ENCODE results near the gene WWOX. TPM values are rescaled to one million over a fixed set of nuclear protein-coding genes. Genes with fewer than 3 reads are reported as not detected.

Gene WWOX
- total RNA-seq, 5 donors from 2014 or later (not counting 1 experiment from before 2014, with no cell fraction given), result 21.2 to 26.0 (median 22.6) TPM

DNA sequence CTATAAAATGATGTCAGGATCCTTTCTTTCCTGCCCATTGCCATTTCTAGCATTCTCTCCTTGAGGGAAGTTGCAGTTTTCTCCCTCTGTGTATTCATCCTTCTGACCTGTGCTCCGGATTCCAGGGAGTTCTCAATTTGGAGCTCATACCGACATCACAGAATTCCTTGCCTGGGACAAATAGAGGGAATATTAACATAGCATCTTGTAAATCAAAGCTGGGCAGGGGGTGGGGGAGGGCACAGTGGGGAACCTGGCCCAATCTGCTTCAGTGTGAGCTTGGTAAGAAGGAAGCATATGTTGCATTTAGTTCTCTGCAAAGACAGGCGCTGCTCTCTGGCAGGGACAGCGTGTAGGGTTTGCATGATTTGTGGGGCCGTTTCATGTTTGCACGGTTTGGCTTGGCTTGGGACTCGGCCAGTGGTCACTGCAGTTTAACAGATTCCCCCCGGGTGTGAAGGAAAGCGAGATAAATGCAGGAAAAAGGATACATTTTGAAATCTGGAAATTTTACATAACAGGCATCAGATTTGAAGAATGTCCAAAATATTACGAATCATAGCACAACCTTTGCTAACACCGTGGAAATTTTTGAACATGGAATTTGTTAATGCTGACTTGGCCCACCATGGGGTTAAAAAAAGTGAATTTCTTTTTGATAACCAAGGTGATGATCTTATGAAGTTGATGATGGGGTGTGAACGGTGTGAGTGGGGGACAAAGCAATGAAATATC lies 178.0 kb downstream of the WWOX start:
- Histone ChIP-seq H3K27me3 (replicated peaks in 1 of 2; ENCODE audit: control insufficient read depth in 2 of 2, extremely low read depth in 1 of 2, insufficient read depth in 2 of 2, low read length in 1 of 2) (no peaks in the 10 kb centered on the region), H3K9me3 (no peaks in the 10 kb centered on the region), H3K36me3 (ENCODE audit: control insufficient read depth in 2 of 2, extremely low read depth in 1 of 2, insufficient read depth in 1 of 2, low read length in 1 of 2) (no peaks in the 10 kb centered on the region), H3K4me1 (ENCODE audit: control insufficient read depth in 1 of 2, extremely low read depth in 1 of 2, insufficient read depth in 2 of 2, low read length in 2 of 2) (no peaks in the 10 kb centered on the region), H3K27ac (ENCODE audit: low read length) (no peak overlapping the region), H3K4me3 (ENCODE audit: control insufficient read depth in 1 of 2, extremely low read depth in 1 of 2, low read length in 1 of 2) (no peak overlapping the region)
- Mint-ChIP-seq H3K27ac (no peak overlapping the region), H3K36me3 (peaks cover 12% of the 10 kb centered on the region), H3K9me3 (no peaks in the 10 kb centered on the region), H3K4me3 (no peak overlapping the region), H3K4me1 (no peaks in the 10 kb centered on the region), H3K27me3 (no peaks in the 10 kb centered on the region)
- CTCF ChIA-PET, result no interaction called here
- POLR2A ChIA-PET, result no interaction called here
- no peak for ATAC-seq (replicated peaks in 1 of 4)
- no peak for DNase-seq
- 91% methylated on average over 5 of the region's 12 CpGs for WGBS (ENCODE audit: insufficient coverage)

DNA sequence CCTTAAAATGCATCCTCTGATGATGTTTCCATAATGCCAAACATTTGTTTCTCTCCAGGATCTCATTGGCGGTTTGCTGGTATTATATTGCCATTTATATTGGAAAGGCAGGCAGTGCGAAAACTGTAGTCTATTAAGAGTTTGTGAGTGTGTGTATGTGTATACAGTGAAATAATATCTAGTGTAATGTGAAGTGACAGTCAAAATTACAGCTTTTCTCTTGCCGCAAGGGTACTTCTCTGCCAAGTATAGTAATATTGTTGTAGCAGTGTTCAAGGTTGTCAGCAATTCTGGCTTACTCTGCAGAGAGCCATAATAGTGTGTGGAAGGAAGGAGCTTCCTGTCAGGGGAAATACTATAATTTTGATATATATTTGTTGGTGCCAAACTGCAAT lies 178.6 kb downstream of the WWOX start:
- Mint-ChIP-seq H3K9me3 (no peaks in the 10 kb centered on the region), H3K27me3 (no peaks in the 10 kb centered on the region), H3K4me1 (no peaks in the 10 kb centered on the region), H3K27ac (no peak overlapping the region), H3K4me3 (no peak overlapping the region), H3K36me3 (peaks cover 9% of the 10 kb centered on the region)
- Histone ChIP-seq H3K9me3 (no peaks in the 10 kb centered on the region), H3K4me3 (ENCODE audit: control insufficient read depth in 1 of 2, extremely low read depth in 1 of 2, low read length in 1 of 2) (no peak overlapping the region), H3K27me3 (replicated peaks in 1 of 2; ENCODE audit: control insufficient read depth in 2 of 2, extremely low read depth in 1 of 2, insufficient read depth in 2 of 2, low read length in 1 of 2) (no peaks in the 10 kb centered on the region), H3K4me1 (ENCODE audit: control insufficient read depth in 1 of 2, extremely low read depth in 1 of 2, insufficient read depth in 2 of 2, low read length in 2 of 2) (no peaks in the 10 kb centered on the region), H3K36me3 (ENCODE audit: control insufficient read depth in 2 of 2, extremely low read depth in 1 of 2, insufficient read depth in 1 of 2, low read length in 1 of 2) (no peaks in the 10 kb centered on the region), H3K27ac (ENCODE audit: low read length) (no peak overlapping the region)
- WGBS (ENCODE audit: insufficient coverage), result 100% methylated on average over 2 of the region's 3 CpGs
- ChIA-PET POLR2A (no interaction called here), CTCF (no interaction called here)
- DNase-seq (no peak), ATAC-seq (replicated peaks in 1 of 4) (no peak)

- no peaks in the 10 kb centered on the region for H3K27me3 ChIP-seq (replicated peaks in 1 of 2; ENCODE audit: control insufficient read depth in 2 of 2, extremely low read depth in 1 of 2, insufficient read depth in 2 of 2, low read length in 1 of 2)
- H3K36me3 ChIP-seq (ENCODE audit: control insufficient read depth in 2 of 2, extremely low read depth in 1 of 2, insufficient read depth in 1 of 2, low read length in 1 of 2), result no peaks in the 10 kb centered on the region
- H3K4me3 ChIP-seq (ENCODE audit: control insufficient read depth in 1 of 2, extremely low read depth in 1 of 2, low read length in 1 of 2), result no peak overlapping the region
- 100% methylated on average over 1 of the region's 6 CpGs for WGBS (ENCODE audit: insufficient coverage)
- Mint-ChIP-seq H3K27ac (no peak overlapping the region), H3K4me3 (no peak overlapping the region), H3K9me3 (no peaks in the 10 kb centered on the region), H3K27me3 (no peaks in the 10 kb centered on the region), H3K36me3 (peaks cover 8% of the 10 kb centered on the region), H3K4me1 (no peaks in the 10 kb centered on the region)
- DNase-seq (no peak), ATAC-seq (replicated peaks in 1 of 4) (no peak)
- no peak overlapping the region for H3K27ac ChIP-seq (ENCODE audit: low read length)
- ChIA-PET CTCF (no interaction called here), POLR2A (no interaction called here)
- H3K9me3 ChIP-seq, result no peaks in the 10 kb centered on the region
- H3K4me1 ChIP-seq (ENCODE audit: control insufficient read depth in 1 of 2, extremely low read depth in 1 of 2, insufficient read depth in 2 of 2, low read length in 2 of 2), result no peaks in the 10 kb centered on the region
Observed at GRCh38 chr16:78281115-78281514, 181.7 kb downstream of the WWOX start.

DNA sequence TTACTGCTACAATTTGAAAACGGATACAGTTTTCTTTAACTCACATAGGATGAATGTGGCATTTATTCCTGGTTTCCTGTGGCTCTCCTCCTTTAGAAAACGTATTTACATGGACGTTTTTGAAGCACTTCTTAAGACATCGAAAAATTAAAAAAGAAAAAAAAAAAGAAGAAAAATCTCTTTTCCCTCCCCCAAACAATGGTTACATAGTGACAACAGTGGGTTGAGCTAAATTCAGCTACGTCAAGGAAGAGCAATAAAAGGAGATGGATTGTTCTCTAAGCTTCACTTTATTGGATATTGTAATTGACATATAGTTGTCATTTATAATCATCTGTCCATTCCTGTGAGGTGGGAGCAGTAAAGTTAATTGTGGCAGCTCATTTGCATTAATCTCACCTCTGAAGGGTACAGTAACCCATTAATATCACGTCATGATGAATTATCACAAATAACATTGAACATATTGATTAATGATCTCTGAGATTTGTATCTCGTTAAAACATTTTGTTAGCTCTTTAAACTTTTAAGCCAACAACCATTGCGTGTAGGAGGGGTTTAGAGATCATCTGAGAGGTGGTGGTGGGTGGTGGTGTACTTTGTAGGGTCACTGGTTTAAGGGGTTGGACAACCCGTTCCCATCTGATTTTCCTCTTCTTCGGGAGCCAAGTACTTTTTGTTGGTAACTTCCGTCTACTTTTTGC lies 184.2 kb downstream of the WWOX start:
- no peak overlapping the region for H3K4me3 ChIP-seq (ENCODE audit: control insufficient read depth in 1 of 2, extremely low read depth in 1 of 2, low read length in 1 of 2)
- H3K4me1 ChIP-seq (ENCODE audit: control insufficient read depth in 1 of 2, extremely low read depth in 1 of 2, insufficient read depth in 2 of 2, low read length in 2 of 2), result no peaks in the 10 kb centered on the region
- no peaks in the 10 kb centered on the region for H3K27me3 ChIP-seq (replicated peaks in 1 of 2; ENCODE audit: control insufficient read depth in 2 of 2, extremely low read depth in 1 of 2, insufficient read depth in 2 of 2, low read length in 1 of 2)
- ChIA-PET POLR2A (interaction anchor here in 1 of 2 donors (0.7 kb wide), 1 partner anchor 9 kb away, joined by 4 read pairs; no protein-coding TSS in a partner anchor), CTCF (no interaction called here)
- no peak overlapping the region for H3K27ac Mint-ChIP-seq
- H3K4me3 Mint-ChIP-seq, result no peak overlapping the region
- no peaks in the 10 kb centered on the region for H3K27me3 Mint-ChIP-seq
- H3K9me3 Mint-ChIP-seq, result no peaks in the 10 kb centered on the region
- H3K27ac ChIP-seq (ENCODE audit: low read length), result no peak overlapping the region
- no peaks in the 10 kb centered on the region for H3K4me1 Mint-ChIP-seq
- no CpG with 5 or more reads among the region's 11 CpGs for WGBS (ENCODE audit: insufficient coverage)
- peaks cover 8% of the 10 kb centered on the region for H3K36me3 Mint-ChIP-seq
- no peak for DNase-seq
- no peaks in the 10 kb centered on the region for H3K36me3 ChIP-seq (ENCODE audit: control insufficient read depth in 2 of 2, extremely low read depth in 1 of 2, insufficient read depth in 1 of 2, low read length in 1 of 2)
- H3K9me3 ChIP-seq, result no peaks in the 10 kb centered on the region
- ATAC-seq (replicated peaks in 1 of 4), result no peak

DNA sequence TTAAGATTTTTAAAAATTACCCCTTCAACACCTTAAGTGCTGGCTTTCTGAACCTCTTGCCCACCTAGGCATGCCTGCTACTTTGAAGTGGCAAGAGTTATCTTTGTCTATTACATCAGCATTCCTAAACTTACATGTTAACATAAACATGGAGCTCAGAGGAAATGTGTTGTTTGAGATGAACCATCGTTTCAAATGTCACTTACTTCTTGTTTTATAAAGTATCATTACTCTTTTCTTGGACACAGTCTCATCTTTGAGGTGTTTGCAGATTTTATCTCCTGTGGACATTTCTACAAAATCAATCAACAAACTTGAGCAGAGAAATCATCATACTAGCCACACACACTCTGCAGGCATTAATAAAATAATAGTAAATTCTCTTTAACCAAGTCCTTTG lies 184.9 kb downstream of the WWOX start:
- Mint-ChIP-seq H3K9me3 (no peaks in the 10 kb centered on the region), H3K27ac (no peak overlapping the region), H3K27me3 (no peaks in the 10 kb centered on the region), H3K4me1 (no peaks in the 10 kb centered on the region), H3K36me3 (peaks cover 8% of the 10 kb centered on the region), H3K4me3 (no peak overlapping the region)
- H3K27me3 ChIP-seq (replicated peaks in 1 of 2; ENCODE audit: control insufficient read depth in 2 of 2, extremely low read depth in 1 of 2, insufficient read depth in 2 of 2, low read length in 1 of 2), result no peaks in the 10 kb centered on the region
- no peak for DNase-seq
- ATAC-seq (replicated peaks in 1 of 4), result no peak
- H3K4me3 ChIP-seq (ENCODE audit: control insufficient read depth in 1 of 2, extremely low read depth in 1 of 2, low read length in 1 of 2), result no peak overlapping the region
- no peaks in the 10 kb centered on the region for H3K9me3 ChIP-seq
- no peak overlapping the region for H3K27ac ChIP-seq (ENCODE audit: low read length)
- no peaks in the 10 kb centered on the region for H3K36me3 ChIP-seq (ENCODE audit: control insufficient read depth in 2 of 2, extremely low read depth in 1 of 2, insufficient read depth in 1 of 2, low read length in 1 of 2)
- ChIA-PET POLR2A (no interaction called here), CTCF (no interaction called here)
- no peaks in the 10 kb centered on the region for H3K4me1 ChIP-seq (ENCODE audit: control insufficient read depth in 1 of 2, extremely low read depth in 1 of 2, insufficient read depth in 2 of 2, low read length in 2 of 2)
- no CpG with 5 or more reads among the region's 1 CpG for WGBS (ENCODE audit: insufficient coverage)

- POLR2A ChIA-PET, result no interaction called here
- CTCF ChIA-PET, result no interaction called here
- Histone ChIP-seq H3K27ac (ENCODE audit: low read length) (no peak overlapping the region), H3K4me3 (ENCODE audit: control insufficient read depth in 1 of 2, extremely low read depth in 1 of 2, low read length in 1 of 2) (no peak overlapping the region), H3K36me3 (ENCODE audit: control insufficient read depth in 2 of 2, extremely low read depth in 1 of 2, insufficient read depth in 1 of 2, low read length in 1 of 2) (no peaks in the 10 kb centered on the region), H3K4me1 (ENCODE audit: control insufficient read depth in 1 of 2, extremely low read depth in 1 of 2, insufficient read depth in 2 of 2, low read length in 2 of 2) (no peaks in the 10 kb centered on the region), H3K27me3 (replicated peaks in 1 of 2; ENCODE audit: control insufficient read depth in 2 of 2, extremely low read depth in 1 of 2, insufficient read depth in 2 of 2, low read length in 1 of 2) (no peaks in the 10 kb centered on the region), H3K9me3 (no peaks in the 10 kb centered on the region)
- WGBS (ENCODE audit: insufficient coverage), result 80% methylated on average over 2 of the region's 3 CpGs
- Mint-ChIP-seq H3K27me3 (no peaks in the 10 kb centered on the region), H3K9me3 (no peaks in the 10 kb centered on the region), H3K27ac (no peak overlapping the region), H3K4me1 (no peaks in the 10 kb centered on the region), H3K36me3 (peaks cover 8% of the 10 kb centered on the region), H3K4me3 (no peak overlapping the region)
- ATAC-seq (replicated peaks in 1 of 4) (no peak), DNase-seq (no peak)
Observed at GRCh38 chr16:78284957-78285434, 185.5 kb downstream of the WWOX start.
